Activated naive CD4-positive, alpha-beta T cell treated with anti-CD3 and anti-CD28 coated beads, Interleukin-2, amount 50 U/mL, for 24 hours (primary cell): ENCODE data around the gene RSRP1.
A peak's percentile ranks its signal among the peaks of the same experiment; 100 is the strongest.
"Not testable (repeated sequence)": the region's sequence is repeated elsewhere in the genome, so short reads cannot be mapped to it uniquely, and the experiment has no call there.

Experiments
- H3K27ac Mint-ChIP-seq: one replicate; pipeline ENCODE4 v1.8.0; 2021; ENCODE audit warnings: mild to moderate bottlenecking, mixed read lengths
- H3K27me3 Mint-ChIP-seq: one replicate; pipeline ENCODE4 v1.8.0; 2021; ENCODE audit warnings: mixed read lengths
- H3K36me3 Mint-ChIP-seq: one replicate; pipeline ENCODE4 v1.8.0; 2021; ENCODE audit warnings: mixed read lengths
- H3K4me1 Mint-ChIP-seq: one replicate; pipeline ENCODE4 v1.8.0; 2021; ENCODE audit warnings: mixed read lengths
- H3K4me3 Mint-ChIP-seq: one replicate; pipeline ENCODE4 v1.8.0; 2021; ENCODE audit warnings: mild to moderate bottlenecking, mixed read lengths
- H3K9me3 Mint-ChIP-seq: one replicate; pipeline ENCODE4 v1.8.0; 2021; ENCODE audit warnings: mixed read lengths

The RSRP1 gene, protein sequence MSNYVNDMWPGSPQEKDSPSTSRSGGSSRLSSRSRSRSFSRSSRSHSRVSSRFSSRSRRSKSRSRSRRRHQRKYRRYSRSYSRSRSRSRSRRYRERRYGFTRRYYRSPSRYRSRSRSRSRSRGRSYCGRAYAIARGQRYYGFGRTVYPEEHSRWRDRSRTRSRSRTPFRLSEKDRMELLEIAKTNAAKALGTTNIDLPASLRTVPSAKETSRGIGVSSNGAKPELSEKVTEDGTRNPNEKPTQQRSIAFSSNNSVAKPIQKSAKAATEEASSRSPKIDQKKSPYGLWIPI

DNA sequence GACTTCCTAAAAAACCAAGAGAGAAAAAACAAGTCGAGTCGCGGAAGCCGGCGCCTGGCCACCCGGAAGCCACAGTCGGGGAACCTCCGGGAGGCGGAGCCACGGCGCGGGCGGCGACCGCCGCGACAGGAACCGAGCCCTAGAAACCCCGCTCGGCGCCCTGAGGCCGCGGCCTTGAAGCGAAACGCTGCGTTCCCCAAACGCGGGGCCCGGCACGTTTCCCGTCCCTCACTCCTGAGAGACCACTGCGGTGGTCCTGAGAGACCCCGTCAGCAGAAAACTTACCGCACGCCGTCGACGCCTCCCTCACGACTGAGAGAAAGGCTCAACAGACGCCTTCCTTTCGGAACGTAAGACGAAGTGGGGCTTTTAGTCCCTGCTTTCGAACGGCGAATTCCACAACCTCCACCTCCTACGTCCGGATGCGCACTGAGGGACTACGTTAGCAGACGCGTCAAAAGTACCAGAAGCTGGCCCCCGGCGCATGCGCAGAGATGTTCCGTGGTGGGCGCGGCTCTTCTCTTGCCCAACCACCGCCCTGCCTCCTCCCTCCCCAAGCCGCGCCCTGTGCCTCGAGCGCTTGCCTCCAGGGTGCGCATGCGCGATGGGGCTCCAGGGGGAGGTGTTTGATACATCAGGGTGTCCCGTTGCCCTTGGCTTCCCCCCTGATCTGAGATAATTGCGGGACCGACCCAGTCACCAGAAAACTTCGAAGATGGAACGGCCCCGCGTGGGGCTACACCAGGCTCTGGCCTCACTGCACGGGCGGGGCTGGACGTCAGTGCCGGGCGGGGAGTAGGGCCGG, at the start of gene RSRP1:
Gene RSRP1 (minus strand): TSS at position 431 of the 805 bp plus-strand sequence. CDS start 491 bp downstream, outside the sequence.
- peaks cover 22% of the 10 kb centered on the region for H3K36me3 Mint-ChIP-seq
- peaks cover 48% of the 10 kb centered on the region for H3K4me1 Mint-ChIP-seq
- no peaks in the 10 kb centered on the region for H3K27me3 Mint-ChIP-seq

DNA sequence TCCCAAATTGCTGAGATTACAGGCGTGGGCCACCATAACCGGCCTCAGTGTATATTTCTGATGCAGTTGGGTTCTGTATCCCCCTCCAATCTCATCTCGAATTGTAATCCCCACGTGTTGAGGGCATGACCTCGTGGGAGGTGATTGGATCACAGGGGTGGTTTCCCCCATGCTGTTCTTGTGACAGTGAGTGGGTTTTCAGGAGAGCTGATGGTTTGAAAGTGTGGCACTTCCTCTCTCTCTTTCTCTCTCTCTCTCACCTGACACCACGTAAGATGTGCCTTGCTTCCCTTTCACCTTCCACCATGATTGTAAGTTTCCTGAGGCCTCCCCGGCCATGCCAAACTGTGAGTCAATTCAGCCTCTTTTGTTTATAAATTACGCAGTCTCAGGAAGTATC, 49.2 kb upstream of the RSRP1 start:
- H3K4me1 Mint-ChIP-seq, H3K27me3 Mint-ChIP-seq, H3K36me3 Mint-ChIP-seq, H3K4me3 Mint-ChIP-seq, H3K9me3 Mint-ChIP-seq, H3K27ac Mint-ChIP-seq: not testable (repeated sequence)

More for the DNA sequence above, at the start of gene RSRP1:
- Mint-ChIP-seq H3K4me3 (peak within 1 kb of the TSS; percentile 97), H3K27ac (peak within 1 kb of the TSS; percentile 97), H3K9me3 (no peaks in the 10 kb centered on the region)

DNA sequence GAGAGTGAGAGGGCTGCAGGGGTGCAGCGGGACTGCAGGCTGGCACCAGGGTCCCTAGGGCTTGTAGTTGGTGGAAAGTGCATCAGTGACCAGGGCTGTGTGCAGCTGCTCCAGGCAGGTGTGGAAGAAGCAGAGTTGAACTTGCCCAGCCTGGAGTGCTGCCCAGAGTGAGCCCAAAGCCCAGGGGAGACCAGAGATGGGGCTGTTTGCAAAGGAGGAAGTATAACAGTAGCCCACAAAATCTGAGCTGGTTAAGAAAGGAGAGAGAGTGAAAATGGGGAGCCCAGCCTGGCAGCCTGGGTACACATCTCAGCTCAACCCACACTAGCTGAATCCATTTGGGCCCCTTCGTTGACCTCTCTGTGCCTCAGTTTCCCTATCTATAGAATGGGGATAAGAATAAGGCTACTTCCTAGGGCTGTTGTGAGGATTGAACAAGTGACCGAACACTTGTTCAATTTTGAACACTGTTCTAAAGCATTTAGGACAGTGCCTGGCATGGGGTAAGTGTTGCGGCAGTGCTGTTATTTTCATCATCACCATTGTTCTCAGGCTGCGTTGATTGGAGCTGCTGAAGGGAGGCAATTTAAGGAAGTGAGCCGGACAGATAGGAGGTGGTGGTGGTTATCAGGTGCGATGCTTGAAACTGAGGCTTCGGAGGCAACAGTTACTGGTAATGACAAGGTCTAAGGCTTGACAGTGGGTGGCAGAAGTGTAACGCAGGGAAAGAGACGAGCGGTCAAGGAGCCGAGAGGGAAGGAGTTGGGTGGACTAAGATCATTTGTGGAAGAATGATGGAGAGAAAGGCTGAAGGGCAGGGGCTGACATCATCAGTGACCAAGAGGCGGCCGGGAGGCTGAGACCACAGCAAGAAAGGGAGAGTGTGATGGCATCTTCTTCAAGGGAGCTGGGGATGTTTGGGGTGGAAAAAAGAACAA, 47.9 kb upstream of the RSRP1 start:
- not testable (repeated sequence) for H3K27ac Mint-ChIP-seq, H3K4me1 Mint-ChIP-seq, H3K36me3 Mint-ChIP-seq, H3K4me3 Mint-ChIP-seq, H3K27me3 Mint-ChIP-seq, H3K9me3 Mint-ChIP-seq

DNA sequence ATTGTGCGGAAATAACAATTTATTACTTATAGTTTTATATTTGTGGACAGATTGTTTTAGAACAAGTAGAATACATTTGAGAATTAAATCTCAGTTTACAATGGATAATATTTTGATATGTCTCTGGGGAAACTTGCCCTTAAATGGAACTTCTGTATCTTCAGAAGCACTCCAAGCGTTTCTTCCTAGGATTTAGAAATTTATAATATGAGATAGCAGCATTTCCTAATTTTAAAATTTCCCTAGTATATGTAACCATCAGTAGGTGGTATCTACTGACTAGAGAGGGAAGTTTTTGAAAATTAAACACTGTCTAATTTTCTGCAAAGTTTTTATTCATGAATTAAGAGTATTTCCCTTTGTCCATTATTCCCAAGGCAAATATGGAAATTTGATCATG, 46.2 kb upstream of the RSRP1 start:
- H3K27me3 Mint-ChIP-seq, H3K9me3 Mint-ChIP-seq, H3K4me1 Mint-ChIP-seq, H3K27ac Mint-ChIP-seq, H3K4me3 Mint-ChIP-seq, H3K36me3 Mint-ChIP-seq: not testable (repeated sequence)

DNA sequence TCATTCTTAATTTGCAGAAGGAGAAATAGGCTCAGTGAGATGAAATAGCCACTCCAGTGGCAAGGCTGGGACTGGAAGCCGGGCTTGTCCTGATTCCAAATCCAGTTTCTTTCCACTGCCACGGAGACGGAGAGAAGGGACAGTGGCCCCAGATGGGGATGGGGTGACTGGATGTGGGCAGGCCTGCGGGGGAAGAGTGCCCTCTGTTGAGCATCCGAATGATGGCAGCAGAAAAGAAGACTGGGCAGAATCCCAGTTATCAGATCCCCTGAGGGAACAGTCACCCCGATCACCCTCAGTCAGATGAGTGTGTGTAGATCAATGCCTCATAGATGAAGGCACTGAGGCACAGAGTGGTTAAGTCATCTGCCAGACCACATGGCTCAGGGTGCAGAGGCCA, 42.8 kb upstream of the RSRP1 start:
- H3K4me1 Mint-ChIP-seq, H3K27me3 Mint-ChIP-seq, H3K27ac Mint-ChIP-seq, H3K9me3 Mint-ChIP-seq, H3K36me3 Mint-ChIP-seq, H3K4me3 Mint-ChIP-seq: not testable (repeated sequence)

DNA sequence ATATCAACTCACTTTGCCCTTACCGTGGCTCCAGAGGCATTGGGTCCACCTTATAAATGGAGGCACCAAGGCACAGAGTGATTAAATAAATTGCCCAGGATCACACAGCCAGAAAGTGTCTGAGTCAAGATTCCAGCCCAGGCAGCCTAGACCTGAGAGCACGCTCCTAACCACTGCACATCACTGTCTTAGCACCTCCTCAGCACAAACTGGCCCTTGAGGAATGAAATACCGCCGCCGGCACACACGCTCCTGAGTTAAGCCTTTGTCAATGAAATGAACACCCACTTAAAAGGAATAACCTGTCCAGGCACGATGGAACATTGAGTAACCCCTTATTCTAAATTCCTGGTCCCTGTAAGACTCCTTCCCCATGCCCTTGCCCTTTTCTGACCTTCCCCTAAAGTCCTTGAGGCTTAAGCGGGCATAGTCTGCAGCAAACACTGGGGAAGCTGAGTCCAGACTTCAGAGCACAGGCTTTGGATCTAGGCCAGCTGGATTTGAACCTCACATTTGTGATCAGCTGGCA, 41.4 kb upstream of the RSRP1 start:
- H3K9me3 Mint-ChIP-seq, H3K36me3 Mint-ChIP-seq, H3K4me1 Mint-ChIP-seq, H3K27me3 Mint-ChIP-seq, H3K27ac Mint-ChIP-seq, H3K4me3 Mint-ChIP-seq: not testable (repeated sequence)

DNA sequence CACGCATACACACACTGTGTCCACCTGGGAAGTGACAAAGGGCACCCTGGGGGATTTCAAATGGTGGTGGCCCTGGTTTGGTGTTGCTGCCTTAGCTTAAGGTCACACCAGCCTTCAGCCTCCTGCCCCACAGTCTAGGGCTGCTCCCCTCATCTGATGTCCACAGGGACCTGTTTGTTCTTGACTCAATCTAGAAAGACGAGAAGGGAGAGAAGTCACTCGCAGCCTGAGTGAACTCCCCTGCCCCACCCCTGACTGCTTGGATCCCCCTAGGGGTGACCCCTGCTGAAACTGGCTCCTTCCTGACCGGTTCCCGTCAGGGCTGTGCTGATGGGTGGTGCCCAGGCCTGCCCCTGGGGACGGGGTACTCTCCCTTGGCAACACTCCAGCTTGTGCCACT, 39.9 kb upstream of the RSRP1 start:
- not testable (repeated sequence) for H3K4me3 Mint-ChIP-seq, H3K27ac Mint-ChIP-seq, H3K36me3 Mint-ChIP-seq, H3K27me3 Mint-ChIP-seq, H3K4me1 Mint-ChIP-seq, H3K9me3 Mint-ChIP-seq

DNA sequence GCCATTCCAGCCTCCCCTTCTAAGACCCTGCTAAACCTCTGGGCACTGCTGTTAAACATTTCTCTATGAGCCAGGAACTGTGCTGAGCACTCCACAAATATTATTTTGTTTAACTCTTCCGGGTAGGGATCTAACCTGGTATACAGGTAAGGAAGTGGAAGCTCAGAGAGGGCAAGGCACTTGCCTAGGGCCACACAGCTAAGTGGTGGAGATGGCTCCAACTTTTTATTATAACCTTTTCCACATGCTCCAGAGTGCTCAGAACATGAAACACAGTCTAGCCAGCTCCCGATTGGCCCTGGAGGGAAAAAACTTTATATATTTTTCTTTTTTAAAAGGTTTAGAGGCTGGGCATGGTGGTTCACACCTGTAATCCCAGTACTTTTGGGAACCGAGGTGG, 38.6 kb upstream of the RSRP1 start:
- not testable (repeated sequence) for H3K4me3 Mint-ChIP-seq, H3K27me3 Mint-ChIP-seq, H3K27ac Mint-ChIP-seq, H3K9me3 Mint-ChIP-seq, H3K36me3 Mint-ChIP-seq, H3K4me1 Mint-ChIP-seq

DNA sequence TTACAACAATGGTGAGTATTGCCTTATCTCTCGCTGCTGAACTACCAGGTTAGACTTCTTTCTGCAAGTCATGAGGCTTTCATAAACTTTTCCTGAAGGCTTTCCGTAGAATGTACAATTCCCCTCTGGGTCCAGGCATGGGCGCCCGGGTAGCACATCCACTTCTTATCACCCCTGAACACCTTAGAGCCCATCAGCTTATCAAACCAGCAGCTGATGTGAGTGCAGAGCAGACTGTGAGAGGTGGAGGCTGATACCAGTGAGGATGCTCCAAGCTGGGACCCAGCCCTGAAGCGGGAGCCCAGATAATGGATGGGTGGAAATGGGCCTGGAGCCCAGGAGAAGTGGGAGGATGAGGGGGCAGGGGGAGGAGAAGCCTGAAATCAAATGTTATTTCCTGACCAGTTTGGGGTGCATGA, 32.4 kb upstream of the RSRP1 start:
- not testable (repeated sequence) for H3K9me3 Mint-ChIP-seq, H3K4me3 Mint-ChIP-seq, H3K4me1 Mint-ChIP-seq, H3K27me3 Mint-ChIP-seq, H3K36me3 Mint-ChIP-seq, H3K27ac Mint-ChIP-seq

DNA sequence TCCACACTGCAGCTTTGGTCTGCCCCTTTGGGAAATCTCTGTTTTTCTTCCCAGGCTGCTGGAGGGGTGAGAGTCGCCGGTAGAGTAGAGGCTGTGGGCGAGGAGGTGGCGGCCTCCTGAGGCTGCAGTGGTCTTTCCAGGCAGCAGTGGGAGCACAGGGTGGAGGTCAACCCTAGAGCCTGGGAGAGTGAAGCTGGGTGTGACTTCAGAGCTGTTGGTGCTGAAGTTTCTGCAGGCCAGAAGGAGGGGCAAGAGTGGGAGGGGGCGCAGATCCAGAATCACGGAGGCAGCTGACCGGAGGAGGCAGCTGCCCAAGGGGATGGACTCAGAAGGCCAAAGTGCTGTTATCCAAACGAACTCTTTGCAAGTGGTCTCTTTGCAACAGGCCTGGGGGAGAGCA, 31.5 kb upstream of the RSRP1 start:
- not testable (repeated sequence) for H3K4me1 Mint-ChIP-seq, H3K36me3 Mint-ChIP-seq

DNA sequence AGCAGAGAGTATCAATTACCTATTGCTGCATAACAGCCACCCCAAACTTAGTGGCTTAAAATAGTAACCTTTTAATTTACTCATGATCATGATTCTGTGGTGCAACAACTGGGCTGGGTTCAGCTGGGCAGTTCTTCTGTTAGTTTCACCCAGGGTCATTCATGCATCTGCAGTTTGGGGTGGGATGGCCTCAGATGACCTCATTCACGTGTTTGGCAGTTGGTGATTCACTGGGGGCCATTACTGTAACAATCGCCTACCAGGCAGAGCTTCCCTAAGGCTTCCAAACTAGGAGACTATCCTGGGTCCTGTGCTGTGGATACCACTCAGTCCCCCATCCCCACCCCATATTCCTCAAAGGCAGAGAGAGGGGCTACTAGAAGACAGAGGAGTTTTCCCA, 31.1 kb upstream of the RSRP1 start:
- not testable (repeated sequence) for H3K4me3 Mint-ChIP-seq, H3K9me3 Mint-ChIP-seq, H3K27ac Mint-ChIP-seq, H3K27me3 Mint-ChIP-seq, H3K4me1 Mint-ChIP-seq, H3K36me3 Mint-ChIP-seq

More for the DNA sequence above, 31.5 kb upstream of the RSRP1 start:
- not testable (repeated sequence) for H3K27me3 Mint-ChIP-seq, H3K27ac Mint-ChIP-seq, H3K9me3 Mint-ChIP-seq, H3K4me3 Mint-ChIP-seq

DNA sequence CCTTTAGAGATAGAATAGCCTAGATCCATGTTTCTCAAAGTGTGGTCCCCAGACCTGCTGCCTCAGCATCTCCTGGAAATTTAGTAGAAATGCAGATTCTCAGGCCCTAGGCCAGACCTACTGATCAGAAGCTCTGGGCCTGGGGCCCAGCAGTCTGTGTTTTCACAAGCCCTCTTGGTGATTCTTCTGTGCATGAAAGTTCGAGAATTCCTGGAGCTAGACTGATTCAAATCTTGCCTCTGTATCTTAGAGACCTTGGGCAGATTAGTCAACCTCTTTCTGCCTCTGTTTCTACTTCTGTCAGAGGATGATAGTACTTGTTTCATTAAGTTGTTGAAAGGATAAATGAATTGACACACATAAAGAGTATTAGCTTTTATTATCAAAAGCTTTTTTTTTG, 30.0 kb upstream of the RSRP1 start:
- H3K36me3 Mint-ChIP-seq, H3K4me1 Mint-ChIP-seq, H3K4me3 Mint-ChIP-seq, H3K9me3 Mint-ChIP-seq, H3K27me3 Mint-ChIP-seq, H3K27ac Mint-ChIP-seq: not testable (repeated sequence)

DNA sequence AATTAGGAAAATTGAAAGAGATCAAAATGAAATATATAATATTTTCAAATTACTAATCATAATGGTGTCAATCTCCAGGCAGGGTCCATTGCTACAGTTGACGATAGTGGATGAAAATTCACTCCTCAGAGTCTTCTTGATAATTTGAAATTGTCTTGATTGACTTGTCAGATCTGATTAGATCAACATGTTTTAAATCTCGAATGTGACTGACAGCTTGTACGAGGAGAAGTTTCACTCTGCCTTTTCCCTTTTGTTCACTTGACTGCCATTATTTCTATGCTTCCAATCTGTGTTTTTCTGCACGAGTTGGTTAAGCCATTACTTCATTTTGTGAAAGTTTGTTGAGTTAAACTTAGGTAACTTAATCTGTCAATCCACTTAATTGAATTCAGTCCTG, 28.4 kb upstream of the RSRP1 start:
- H3K27me3 Mint-ChIP-seq, H3K4me1 Mint-ChIP-seq, H3K36me3 Mint-ChIP-seq, H3K27ac Mint-ChIP-seq, H3K9me3 Mint-ChIP-seq, H3K4me3 Mint-ChIP-seq: not testable (repeated sequence)

DNA sequence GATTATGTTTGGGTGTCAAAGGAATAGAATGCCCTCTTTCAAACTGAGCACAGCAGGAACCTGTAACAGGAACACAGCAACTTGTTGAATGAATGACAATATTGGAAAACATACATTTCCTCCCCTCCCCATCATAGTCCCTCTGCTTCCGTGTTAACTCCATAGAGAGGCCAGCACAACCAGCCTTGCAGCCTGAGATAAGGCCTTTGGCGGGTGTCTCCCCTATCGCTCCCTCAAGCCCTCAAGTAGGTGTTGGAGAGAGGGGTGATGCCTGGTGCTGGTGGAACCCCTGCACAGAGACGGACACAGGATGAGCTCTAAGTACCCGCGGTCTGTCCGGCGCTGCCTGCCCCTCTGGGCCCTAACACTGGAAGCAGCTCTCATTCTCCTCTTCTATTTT, 25.0 kb upstream of the RSRP1 start, which contains the start of gene RHD:
Gene RHD (plus strand): TSS at position 272 of the 400 bp plus-strand sequence. CDS start 39 bp downstream, at position 311.
- H3K4me1 Mint-ChIP-seq, H3K27ac Mint-ChIP-seq, H3K9me3 Mint-ChIP-seq, H3K36me3 Mint-ChIP-seq, H3K27me3 Mint-ChIP-seq, H3K4me3 Mint-ChIP-seq: not testable (repeated sequence)

DNA sequence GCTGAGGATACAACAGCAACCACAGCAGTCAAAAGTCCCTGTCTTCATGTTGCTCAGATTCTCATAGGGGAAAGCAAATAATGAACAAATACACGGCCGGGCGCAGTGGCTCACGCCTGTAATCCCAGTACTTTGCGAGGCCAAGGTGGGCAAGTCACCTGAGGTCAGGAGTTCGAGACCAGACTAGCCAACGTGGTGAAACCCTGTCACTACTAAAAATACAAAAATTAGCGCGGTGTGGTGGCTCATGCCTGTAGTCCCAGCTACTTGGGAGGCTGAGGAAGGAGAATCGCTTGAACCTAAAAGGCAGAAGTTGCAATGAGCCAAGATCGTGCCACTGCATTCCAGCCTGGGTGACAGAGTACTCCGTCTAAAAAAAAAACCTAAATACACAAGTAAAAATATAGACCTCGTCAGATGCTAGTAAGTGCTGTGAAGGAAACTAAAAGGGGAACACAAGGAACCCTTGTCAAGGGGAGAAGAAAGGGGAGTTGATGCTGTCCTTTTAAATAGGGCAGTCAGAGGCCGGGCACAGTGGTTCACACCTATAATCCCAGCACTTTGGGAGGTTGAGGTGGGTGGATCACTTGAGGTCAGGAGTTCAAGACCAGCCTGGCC, 21.0 kb upstream of the RSRP1 start:
- not testable (repeated sequence) for H3K9me3 Mint-ChIP-seq, H3K27me3 Mint-ChIP-seq, H3K36me3 Mint-ChIP-seq, H3K4me1 Mint-ChIP-seq
- peak overlapping the region; percentile 73 for H3K4me3 Mint-ChIP-seq
- peak overlapping the region; percentile 63 for H3K27ac Mint-ChIP-seq
